Ovary (tissue), 9 donors: Measurements from ENCODE around the gene AP5Z1. TPM values are rescaled to one million over a fixed set of nuclear protein-coding genes. Genes with fewer than 3 reads are reported as not detected.
A peak's percentile ranks its signal among the peaks of the same experiment; 100 is the strongest.

Experiments
- DNase-seq, 5 donors: peaks; one replicate each; pipeline ENCODE4 v3.0.0-alpha.2; 2019 to 2020
- H3K27ac ChIP-seq, 2 donors: fragments of 200-600 bp; one replicate each; pipeline versions ENCODE4 v1.5.1 to v1.8.0; 2019 to 2022
- H3K27me3 ChIP-seq: fragments of 200-600 bp; one replicate; pipeline ENCODE4 v1.8.0; 2022
- H3K36me3 ChIP-seq: fragments of 200-600 bp; sonication (generic); one replicate; pipeline ENCODE4 v1.5.1; 2019
- H3K4me1 ChIP-seq: one replicate; pipeline ENCODE4 v1.8.1; 2013; ENCODE audit warnings: mild to moderate bottlenecking, moderate library complexity; ENCODE audit not compliant: insufficient read depth
- H3K4me3 ChIP-seq: fragments of 200-600 bp; sonication (generic); one replicate; pipeline ENCODE4 v1.5.1; 2017
- H3K9me3 ChIP-seq, 2 donors: fragments of 200-600 bp in 1 of 2; sonication (generic) in 1 of 2; one replicate each; pipeline versions ENCODE4 v1.5.1 to v1.8.1; 2013 to 2019; ENCODE audit warnings: mild to moderate bottlenecking in 1 of 2, moderate library complexity in 1 of 2
- EP300 ChIP-seq: sonication (generic); formaldehyde crosslinking; IDR thresholded peaks from one replicate; pipeline ENCODE4 v1.6.1; 2017; ENCODE audit warnings: antibody characterized with exemption
- POLR2A ChIP-seq: fragments of 450-650 bp; IDR thresholded peaks from one replicate; pipeline ENCODE4 v1.6.1; 2017; ENCODE audit warnings: antibody characterized with exemption, mild to moderate bottlenecking, moderate library complexity
- WGBS, 3 donors: extraction: QIAGEN DNeasy Blood & Tissue Kit in 1 of 3; methylation state at CpG; one replicate each; pipeline versions ENCODE4 v1.1.5 to v1.1.7; 2013 to 2017; 5-methylcytosine and 5-hydroxymethylcytosine counted together
- intact Hi-C, 4 donors: fragments of 100-400 bp; cut with DNase I; formaldehyde crosslinking; loops; one replicate each; pipeline versions ENCODE4 v1.11.0 to v1.15.1; 2022 to 2023
- polyA plus RNA-seq, 2 donors: library from polyadenylated mRNA; stranded (reverse); fragments of 200-250 nt in 1 of 2; fragments of 350-450 nt in 1 of 2; fragmentation: Illumina TruSeq in 1 of 2; extraction: RNeasy Lipid Tissue Mini Kit (QIAGEN cat#74804) in 1 of 2; gene quantifications; one replicate each; pipeline ENCODE4 v1.2.3, GENCODE V29; 2013 to 2014
- total RNA-seq, 7 donors: library from RNA; depleted of rRNA in 2 of 7; stranded (reverse); fragments of >200 nt in 2 of 7; fragmentation: NEBNext Ultra II Directional in 3 of 7; extraction: Animal tissue kit (Norgen Biotek cat#: 25700) in 3 of 7; gene quantifications; one replicate each; pipeline versions ENCODE4 v1.1.0 to v1.2.4, GENCODE V29; 2016 to 2023
- TF ChIP-seq, protein P1 (sequence below), 3 donors: fragments of 450-650 bp in 2 of 3; fragments of 200-600 bp in 1 of 3; IDR thresholded peaks; one replicate each; pipeline versions ENCODE4 v1.5.1 to v1.8.0; 2016 to 2022; ENCODE audit warnings: antibody characterized with exemption in 3 of 3, mild to moderate bottlenecking in 1 of 3
- donor health status: DM: no; HTN: no; CAD: no; lungs with moderate emphysema.
- donor health status: DM: no; HTN: no; CAD: no.
- donor health status: Bipolar disorder and iron deficiency.
- donor health status: DM: yes; HTN: yes; CAD: no.
- donor health status: DM: no; HTN: no; CAD: no.
- donor health status: DM: yes; HTN: yes; CAD: no.

Gene AP5Z1
- total and polyA plus RNA-seq, 9 donors = 2.4 to 37.3 (median 23.1) TPM

DNA sequence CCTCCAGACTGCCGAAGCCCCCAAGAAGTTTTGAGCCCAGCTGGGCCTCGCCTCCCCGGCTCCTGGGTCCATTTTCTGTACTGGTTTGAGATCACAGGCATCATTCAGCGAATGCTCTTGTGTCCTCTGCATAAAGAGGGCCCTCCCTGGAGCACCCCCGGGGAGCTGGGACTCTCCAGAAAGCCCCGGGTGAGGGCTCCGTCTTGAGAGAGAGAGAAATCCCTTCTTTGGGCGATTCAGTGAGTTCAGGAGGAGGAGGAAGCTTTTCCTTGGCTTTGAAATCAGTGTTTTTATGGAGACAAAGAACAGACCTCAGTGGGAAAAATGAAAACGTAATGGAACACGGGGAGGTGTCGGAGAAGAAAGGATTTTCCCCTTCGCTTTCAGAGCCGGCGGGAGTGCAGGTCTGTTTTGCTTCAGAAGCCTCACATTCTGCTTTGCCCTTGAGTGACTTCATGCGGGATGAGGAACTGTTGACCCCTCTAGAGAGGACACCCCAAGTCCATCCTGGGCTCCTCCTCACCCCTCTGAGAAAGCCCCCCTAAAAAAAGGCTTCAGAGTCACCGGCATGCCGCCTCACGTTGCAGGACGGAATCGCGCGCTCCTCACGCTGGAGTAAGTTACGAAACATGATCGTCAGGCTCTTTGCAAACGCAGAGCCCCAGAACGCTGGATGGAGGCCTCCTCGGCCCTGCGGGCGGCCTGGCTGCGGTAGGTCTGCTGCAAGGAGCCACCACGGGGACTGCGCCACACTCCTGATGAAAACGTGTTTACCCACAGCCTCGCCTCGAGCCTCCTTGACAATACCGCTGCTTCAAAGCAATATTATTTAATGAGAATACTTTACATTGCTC lies 8.5 kb upstream of the AP5Z1 start:
- Histone ChIP-seq H3K27ac (no peak overlapping the region), H3K9me3 (no peaks in the 10 kb centered on the region), H3K4me1 (no peaks in the 10 kb centered on the region), H3K36me3 (no peaks in the 10 kb centered on the region), H3K27me3 (no peaks in the 10 kb centered on the region), H3K4me3 (peak overlapping the region; percentile 27)
- TF ChIP-seq POLR2A (no peak), EP300 (no peak)
- TF ChIP-seq, protein P1, sequence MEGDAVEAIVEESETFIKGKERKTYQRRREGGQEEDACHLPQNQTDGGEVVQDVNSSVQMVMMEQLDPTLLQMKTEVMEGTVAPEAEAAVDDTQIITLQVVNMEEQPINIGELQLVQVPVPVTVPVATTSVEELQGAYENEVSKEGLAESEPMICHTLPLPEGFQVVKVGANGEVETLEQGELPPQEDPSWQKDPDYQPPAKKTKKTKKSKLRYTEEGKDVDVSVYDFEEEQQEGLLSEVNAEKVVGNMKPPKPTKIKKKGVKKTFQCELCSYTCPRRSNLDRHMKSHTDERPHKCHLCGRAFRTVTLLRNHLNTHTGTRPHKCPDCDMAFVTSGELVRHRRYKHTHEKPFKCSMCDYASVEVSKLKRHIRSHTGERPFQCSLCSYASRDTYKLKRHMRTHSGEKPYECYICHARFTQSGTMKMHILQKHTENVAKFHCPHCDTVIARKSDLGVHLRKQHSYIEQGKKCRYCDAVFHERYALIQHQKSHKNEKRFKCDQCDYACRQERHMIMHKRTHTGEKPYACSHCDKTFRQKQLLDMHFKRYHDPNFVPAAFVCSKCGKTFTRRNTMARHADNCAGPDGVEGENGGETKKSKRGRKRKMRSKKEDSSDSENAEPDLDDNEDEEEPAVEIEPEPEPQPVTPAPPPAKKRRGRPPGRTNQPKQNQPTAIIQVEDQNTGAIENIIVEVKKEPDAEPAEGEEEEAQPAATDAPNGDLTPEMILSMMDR (IDR thresholded peaks at IDR 0.05) = no peak
- intact Hi-C loops = no loop called here
- 74 to 86% (median 83%) methylated on average over 37 of the region's 37 CpGs for WGBS, 3 donors
- DNase-seq = no peak

DNA sequence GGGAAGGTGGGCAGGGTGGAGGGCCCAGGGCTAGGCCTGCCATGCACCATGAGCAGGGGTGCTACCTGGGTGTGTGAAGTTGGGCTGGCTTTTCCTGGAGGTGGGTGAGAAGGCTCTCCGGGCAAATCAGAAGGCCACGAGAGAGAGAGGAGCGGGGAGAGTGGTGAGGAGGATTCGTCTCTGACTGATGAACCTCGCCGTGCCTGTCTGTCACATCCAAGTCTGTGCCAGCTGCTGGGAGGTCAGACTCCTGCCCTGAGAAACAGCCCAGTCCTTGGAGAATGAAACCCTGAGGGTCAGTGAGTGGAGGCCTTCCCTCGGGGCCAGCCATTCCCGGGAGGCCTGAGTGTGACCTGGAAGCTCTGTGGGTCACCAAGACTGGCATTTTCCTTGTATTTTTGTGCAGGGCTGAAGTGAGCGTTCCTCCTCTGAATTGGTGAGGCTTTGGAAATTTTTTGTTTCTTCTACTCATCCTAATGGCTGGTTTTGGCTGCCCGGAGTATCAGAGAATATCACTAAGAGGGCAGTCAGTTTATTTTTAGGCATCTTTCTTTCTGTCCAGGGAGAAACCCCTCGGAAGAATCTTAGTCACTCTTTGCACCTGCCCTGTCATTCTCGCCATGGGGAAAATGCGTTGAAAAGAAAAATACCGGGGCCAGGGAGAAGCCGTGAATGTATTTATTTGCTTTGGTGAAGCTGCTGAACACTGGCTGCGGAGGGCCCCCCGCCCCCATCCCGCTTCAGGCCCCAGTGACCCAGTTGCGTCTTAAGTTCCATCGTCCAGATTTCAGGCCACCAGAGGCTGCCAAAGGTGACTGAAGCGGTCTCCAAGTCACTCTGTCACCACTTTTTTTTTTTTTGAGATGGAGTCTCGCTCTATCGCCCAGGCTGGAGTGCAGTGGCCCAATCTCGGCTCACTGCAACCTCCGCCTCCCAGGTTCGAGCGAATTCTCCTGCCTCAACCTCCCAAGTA lies 6.5 kb upstream of the AP5Z1 start:
- DNase-seq = no peak
- TF ChIP-seq POLR2A = no peak
- WGBS, 3 donors = 80 to 88% (median 85%) methylated on average over 27 of the region's 27 CpGs

GRCh38 chr7:4769761-4770160 lies 5.7 kb upstream of the AP5Z1 start:
- no peak overlapping the region for H3K4me3 ChIP-seq
- H3K4me1 ChIP-seq = peaks cover 5% of the 10 kb centered on the region
- no peaks in the 10 kb centered on the region for H3K36me3 ChIP-seq
- WGBS, 3 donors = 20 to 35% (median 34%) methylated on average over 7 of the region's 7 CpGs
- intact Hi-C loops = no loop called here
- TF ChIP-seq EP300 (no peak), POLR2A (no peak)
- TF ChIP-seq, protein P1 (IDR thresholded peaks at IDR 0.05) = no peak
- no peaks in the 10 kb centered on the region for H3K9me3 ChIP-seq
- no peak overlapping the region for H3K27ac ChIP-seq
- no peaks in the 10 kb centered on the region for H3K27me3 ChIP-seq
- DNase-seq = no peak

More for the DNA sequence above, 6.5 kb upstream of the AP5Z1 start:
- no peaks in the 10 kb centered on the region for H3K27me3 ChIP-seq
- no peaks in the 10 kb centered on the region for H3K4me1 ChIP-seq
- no peaks in the 10 kb centered on the region for H3K9me3 ChIP-seq
- no peaks in the 10 kb centered on the region for H3K36me3 ChIP-seq
- intact Hi-C loops = no loop called here
- no peak overlapping the region for H3K27ac ChIP-seq
- H3K4me3 ChIP-seq = peak overlapping the region; percentile 20

GRCh38 chr7:4770886-4771285 lies 4.5 kb upstream of the AP5Z1 start:
- Histone ChIP-seq H3K4me1 (peaks cover 5% of the 10 kb centered on the region), H3K27me3 (no peaks in the 10 kb centered on the region), H3K36me3 (no peaks in the 10 kb centered on the region), H3K9me3 (no peaks in the 10 kb centered on the region), H3K27ac (no peak overlapping the region), H3K4me3 (no peak overlapping the region)
- no peak for TF ChIP-seq POLR2A
- TF ChIP-seq EP300 = no peak
- TF ChIP-seq, protein P1 (IDR thresholded peaks at IDR 0.05) = no peak
- intact Hi-C loops = no loop called here
- DNase-seq = no peak
- WGBS, 3 donors = 74 to 82% (median 75%) methylated on average over 9 of the region's 9 CpGs
